Gastrocnemius medialis (tissue), 4 donors: ENCODE results near the gene COLEC11.

ENCODE experiments used
- POLR2A ChIP-seq, 2 donors: fragments of 450-650 bp; IDR thresholded peaks; one replicate each; pipeline ENCODE4 v1.6.1; 2017; ENCODE audit warnings: antibody characterized with exemption in 2 of 2, mild to moderate bottlenecking in 2 of 2, moderate library complexity in 2 of 2
- TF ChIP-seq, protein P1 (sequence below), 5 experiments: fragments of 450-650 bp in 3 of 5; fragments of 200-600 bp in 2 of 5; sonication (generic) in 2 of 5; IDR thresholded peaks in 4 of 5; conservative IDR thresholded peaks in 1 of 5; 1 replicate in 4 of 5; 2 replicates in 1 of 5; pipeline ENCODE4 v1.5.1; 2016 to 2019; ENCODE audit warnings: antibody characterized with exemption in 5 of 5, mild to moderate bottlenecking in 3 of 5, moderate library complexity in 3 of 5

DNA sequence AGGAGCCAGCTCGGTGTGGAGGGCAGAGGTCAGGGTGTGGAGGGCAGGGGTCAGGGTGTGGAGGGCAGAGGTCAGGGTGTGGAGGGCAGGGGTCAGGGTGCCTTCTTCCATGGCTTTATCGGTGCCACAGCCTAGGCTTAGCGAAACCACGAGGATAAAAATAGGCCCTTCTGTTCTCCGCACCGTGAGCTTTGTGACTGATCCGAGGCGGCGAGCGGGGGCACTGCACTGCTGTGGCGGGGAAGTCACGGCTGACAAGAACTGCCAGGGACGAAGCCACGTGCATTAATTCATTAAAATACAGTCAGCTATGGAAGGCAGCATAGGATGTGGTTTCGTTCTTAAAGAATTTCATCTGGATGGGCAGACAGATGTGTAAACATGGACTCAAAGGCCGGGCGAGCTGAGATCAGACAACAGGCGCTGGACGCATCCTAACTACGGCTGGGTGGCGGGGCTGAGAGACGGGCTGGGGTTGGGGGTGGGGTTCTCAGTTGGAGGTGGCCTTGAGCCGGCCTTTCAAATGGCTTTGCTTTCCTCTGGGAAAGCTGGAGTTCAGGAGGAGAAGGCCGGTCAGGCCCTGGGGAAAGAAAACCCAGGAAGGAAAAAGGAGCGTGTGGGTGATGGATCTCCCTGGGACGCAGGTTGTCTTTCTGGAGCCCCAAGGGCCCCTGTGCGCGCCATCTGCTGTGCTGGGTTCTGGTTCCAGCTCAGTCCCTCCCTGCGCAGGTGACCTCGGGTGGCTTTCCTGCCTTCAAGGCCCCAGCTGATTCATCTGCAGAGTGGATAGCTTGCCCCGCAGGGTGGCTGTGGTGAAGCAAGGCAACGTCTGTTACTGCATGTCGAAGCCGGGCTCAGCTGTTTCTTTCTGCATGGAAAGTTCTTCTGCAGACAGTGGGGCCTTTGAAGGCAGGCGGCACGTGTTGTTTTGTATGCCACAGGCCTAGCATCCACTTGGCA is 62.1 kb downstream of the COLEC11 start:
- no peak for TF ChIP-seq POLR2A (IDR thresholded peaks at IDR 0.05)
- TF ChIP-seq, protein P1, sequence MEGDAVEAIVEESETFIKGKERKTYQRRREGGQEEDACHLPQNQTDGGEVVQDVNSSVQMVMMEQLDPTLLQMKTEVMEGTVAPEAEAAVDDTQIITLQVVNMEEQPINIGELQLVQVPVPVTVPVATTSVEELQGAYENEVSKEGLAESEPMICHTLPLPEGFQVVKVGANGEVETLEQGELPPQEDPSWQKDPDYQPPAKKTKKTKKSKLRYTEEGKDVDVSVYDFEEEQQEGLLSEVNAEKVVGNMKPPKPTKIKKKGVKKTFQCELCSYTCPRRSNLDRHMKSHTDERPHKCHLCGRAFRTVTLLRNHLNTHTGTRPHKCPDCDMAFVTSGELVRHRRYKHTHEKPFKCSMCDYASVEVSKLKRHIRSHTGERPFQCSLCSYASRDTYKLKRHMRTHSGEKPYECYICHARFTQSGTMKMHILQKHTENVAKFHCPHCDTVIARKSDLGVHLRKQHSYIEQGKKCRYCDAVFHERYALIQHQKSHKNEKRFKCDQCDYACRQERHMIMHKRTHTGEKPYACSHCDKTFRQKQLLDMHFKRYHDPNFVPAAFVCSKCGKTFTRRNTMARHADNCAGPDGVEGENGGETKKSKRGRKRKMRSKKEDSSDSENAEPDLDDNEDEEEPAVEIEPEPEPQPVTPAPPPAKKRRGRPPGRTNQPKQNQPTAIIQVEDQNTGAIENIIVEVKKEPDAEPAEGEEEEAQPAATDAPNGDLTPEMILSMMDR (IDR thresholded peaks at IDR 0.05 in 4 of 5, conservative IDR thresholded peaks at IDR 0.05 in 1 of 5): no peak
